Keratinocyte (primary cell): ENCODE measurements around the gene DUSP8. TPM values are rescaled to one million over a fixed set of nuclear protein-coding genes. Genes with fewer than 3 reads are reported as not detected.

Experiments used
- DNase-seq: peaks from one replicate; pipeline ENCODE4 v3.0.0-alpha.2; 2011; ENCODE audit warnings: low read depth, missing footprints, low spot score
- FAIRE-seq: peaks from 2 replicates; lab custom pipeline; 2011; peaks lifted over from hg19 to GRCh38; lab: Jason Lieb, UNC
- H2AFZ ChIP-seq: 2 replicates; pipeline ENCODE4 v1.6.0; 2012; ENCODE audit warnings: low read length, control low read depth, inconsistent platforms; ENCODE audit not compliant: control insufficient read depth
- H3K27ac ChIP-seq: 2 replicates; pipeline ENCODE4 v1.5.1; 2011; ENCODE audit warnings: low read length; ENCODE audit not compliant: control insufficient read depth, insufficient read depth
- H3K27me3 ChIP-seq: 3 replicates; pipeline ENCODE4 v1.6.0; 2011; ENCODE audit warnings: low read length; ENCODE audit not compliant: control insufficient read depth, insufficient read depth; ENCODE audit errors: extremely low read depth
- H3K36me3 ChIP-seq, 2 experiments: 2 replicates in 1 of 2; 3 replicates in 1 of 2; pipeline ENCODE4 v1.5.1; 2011; ENCODE audit warnings: low read length in 2 of 2, mild to moderate bottlenecking in 1 of 2; ENCODE audit not compliant: control insufficient read depth in 2 of 2, insufficient read depth in 2 of 2; ENCODE audit errors: extremely low read depth in 1 of 2
- H3K4me1 ChIP-seq: 3 replicates; pipeline ENCODE4 v1.5.1; 2011; ENCODE audit warnings: low read length; ENCODE audit not compliant: control insufficient read depth, insufficient read depth; ENCODE audit errors: extremely low read depth
- H3K4me2 ChIP-seq: 3 replicates; pipeline ENCODE4 v1.6.0; 2011; ENCODE audit warnings: low read depth, low read length; ENCODE audit not compliant: control insufficient read depth, insufficient read depth; ENCODE audit errors: extremely low read depth
- H3K4me3 ChIP-seq, 3 experiments: fragments of 200-600 bp in 1 of 3; sonication (generic) in 1 of 3; 2 replicates in 2 of 3; 3 replicates in 1 of 3; pipeline ENCODE4 v1.5.1; 2011 to 2016; ENCODE audit warnings: low read length in 3 of 3, mild to moderate bottlenecking in 3 of 3, control low read depth in 2 of 3, inconsistent platforms in 1 of 3, low read depth in 1 of 3, mixed read lengths in 1 of 3, mixed run types in 1 of 3, moderate library complexity in 1 of 3; ENCODE audit not compliant: control insufficient read depth in 2 of 3, insufficient read depth in 2 of 3; ENCODE audit errors: extremely low read depth in 1 of 3
- H3K79me2 ChIP-seq: 2 replicates; pipeline ENCODE4 v1.6.0; 2012; ENCODE audit warnings: low read length; ENCODE audit not compliant: control insufficient read depth, insufficient read depth
- H3K9ac ChIP-seq: 3 replicates; pipeline ENCODE4 v1.6.0; 2011; ENCODE audit warnings: low read length; ENCODE audit not compliant: control insufficient read depth, insufficient read depth; ENCODE audit errors: extremely low read depth
- H3K9me1 ChIP-seq: 3 replicates; pipeline ENCODE4 v1.6.0; 2011; ENCODE audit warnings: low read length; ENCODE audit not compliant: control insufficient read depth, insufficient read depth; ENCODE audit errors: extremely low read depth
- H3K9me3 ChIP-seq: 2 replicates; pipeline ENCODE4 v1.5.1; 2012; ENCODE audit warnings: low read depth, low read length; ENCODE audit not compliant: control insufficient read depth
- H4K20me1 ChIP-seq: 3 replicates; pipeline ENCODE4 v1.6.0; 2011; ENCODE audit warnings: low read length; ENCODE audit not compliant: control insufficient read depth, insufficient read depth; ENCODE audit errors: extremely low read depth
- EZH2 ChIP-seq: IDR thresholded peaks from one replicate; pipeline ENCODE4 v1.6.1; 2012; ENCODE audit warnings: inconsistent platforms, mild to moderate bottlenecking, low read length, moderate library complexity
- dilution Hi-C: fragments of 300-500 bp; cut with MboI; formaldehyde crosslinking; loops from one replicate; pipeline ENCODE4 v1.7.0; 2020; ENCODE audit warnings: low sequenced_read_pairs; ENCODE audit not compliant: extremely low pct_ligation_motif_present
- polyA plus RNA-seq, 5 experiments: library from polyadenylated mRNA; depleted of rRNA in 3 of 5; stranded (reverse) in 3 of 5; stranded (forward) in 1 of 5; unstranded in 1 of 5; fragments of >200 nt; gene quantifications; 1 replicate in 1 of 5; 2 replicates in 3 of 5; 3 replicates in 1 of 5; pipeline versions ENCODE4 v1.2.1 to v1.2.3, GENCODE V29; 2011 to 2012; ENCODE audit warnings: missing spikeins in 2 of 5, low read depth in 1 of 5, low replicate concordance in 1 of 5
- TF ChIP-seq, protein P1 (sequence below), 3 experiments: IDR thresholded peaks in 1 of 3; conservative IDR thresholded peaks in 1 of 3; optimal IDR thresholded peaks in 1 of 3; 2 replicates in 2 of 3; 3 replicates in 1 of 3; pipeline versions ENCODE3 to v1.5.1; 2011; ENCODE audit warnings: low read length in 3 of 3, mild to moderate bottlenecking in 3 of 3, moderate library complexity in 2 of 3, control low read depth in 1 of 3, inconsistent platforms in 1 of 3; ENCODE audit not compliant: insufficient read depth in 2 of 3; ENCODE audit errors: extremely low read depth in 1 of 3

Gene DUSP8
- polyA plus RNA-seq, 1 donor (not counting 4 experiments of a cell fraction or from before 2014, with no cell fraction given): 0.58 TPM

DNA sequence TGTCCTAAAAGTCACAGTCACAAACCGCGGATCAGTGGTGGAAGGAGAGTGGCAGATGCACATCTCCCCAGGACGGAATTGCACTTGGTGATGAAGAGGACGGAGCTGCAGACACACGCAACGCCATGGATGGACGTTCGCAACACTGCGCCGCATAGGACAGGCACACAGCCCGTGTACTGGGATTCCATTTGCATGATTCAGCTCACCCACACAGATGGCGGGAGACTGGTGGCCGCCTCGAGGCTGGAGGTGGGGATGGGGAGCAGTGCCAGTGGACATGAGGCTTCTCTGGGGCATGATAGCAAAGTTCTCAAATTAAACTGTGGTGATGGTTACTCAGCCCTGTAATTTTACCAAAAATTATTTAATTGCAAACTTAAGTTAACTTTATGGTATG is 37.4 kb downstream of the DUSP8 start:
- Histone ChIP-seq H3K4me1 (peaks cover 66% of the 10 kb centered on the region), H3K27ac (no peak overlapping the region), H3K9me3 (no peaks in the 10 kb centered on the region), H3K9ac (no peak overlapping the region), H3K79me2 (peaks cover 55% of the 10 kb centered on the region), H3K36me3 (peaks cover 3 to 4% of the 10 kb centered on the region in 2 experiments), H2AFZ (no peak overlapping the region), H3K27me3 (no peaks in the 10 kb centered on the region), H4K20me1 (peaks cover 28% of the 10 kb centered on the region), H3K9me1 (peaks cover 32% of the 10 kb centered on the region), H3K4me2 (peak overlapping the region; percentile 42), H3K4me3 (no peak overlapping the region)
- TF ChIP-seq, protein P1, sequence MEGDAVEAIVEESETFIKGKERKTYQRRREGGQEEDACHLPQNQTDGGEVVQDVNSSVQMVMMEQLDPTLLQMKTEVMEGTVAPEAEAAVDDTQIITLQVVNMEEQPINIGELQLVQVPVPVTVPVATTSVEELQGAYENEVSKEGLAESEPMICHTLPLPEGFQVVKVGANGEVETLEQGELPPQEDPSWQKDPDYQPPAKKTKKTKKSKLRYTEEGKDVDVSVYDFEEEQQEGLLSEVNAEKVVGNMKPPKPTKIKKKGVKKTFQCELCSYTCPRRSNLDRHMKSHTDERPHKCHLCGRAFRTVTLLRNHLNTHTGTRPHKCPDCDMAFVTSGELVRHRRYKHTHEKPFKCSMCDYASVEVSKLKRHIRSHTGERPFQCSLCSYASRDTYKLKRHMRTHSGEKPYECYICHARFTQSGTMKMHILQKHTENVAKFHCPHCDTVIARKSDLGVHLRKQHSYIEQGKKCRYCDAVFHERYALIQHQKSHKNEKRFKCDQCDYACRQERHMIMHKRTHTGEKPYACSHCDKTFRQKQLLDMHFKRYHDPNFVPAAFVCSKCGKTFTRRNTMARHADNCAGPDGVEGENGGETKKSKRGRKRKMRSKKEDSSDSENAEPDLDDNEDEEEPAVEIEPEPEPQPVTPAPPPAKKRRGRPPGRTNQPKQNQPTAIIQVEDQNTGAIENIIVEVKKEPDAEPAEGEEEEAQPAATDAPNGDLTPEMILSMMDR (optimal IDR thresholded peaks at IDR 0.05 in 1 of 3, IDR thresholded peaks at IDR 0.05 in 1 of 3, conservative IDR thresholded peaks at IDR 0.05 in 1 of 3; ENCODE audit: extremely low read depth in 1 of 3, insufficient read depth in 2 of 3, low read length in 3 of 3): no peak
- TF ChIP-seq EZH2: no peak
- DNase-seq (no peak), FAIRE-seq (no peak)
- dilution Hi-C loops: loop anchor here (10.0 kb wide), 1 partner anchor 100 kb away; no protein-coding TSS in a partner anchor

DNA sequence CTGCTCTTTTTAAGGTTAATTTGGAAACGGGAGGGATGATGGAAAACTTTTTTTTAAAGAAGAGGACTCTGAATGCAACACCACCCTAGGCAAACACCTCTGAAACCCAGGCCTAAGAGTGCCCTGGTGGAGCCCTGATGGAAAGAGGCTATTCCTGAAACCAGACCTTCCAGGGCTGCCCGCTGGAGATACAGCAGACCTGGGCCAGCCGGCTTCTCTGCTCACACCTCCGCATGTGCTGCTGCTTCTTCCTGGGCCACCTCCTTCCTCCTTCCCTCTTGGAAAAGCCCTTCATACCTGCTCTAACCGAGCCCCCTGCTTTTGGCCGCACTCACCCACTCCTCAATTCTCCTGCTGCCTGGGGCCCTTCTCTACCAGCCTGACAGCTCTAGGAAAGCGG is 37.9 kb downstream of the DUSP8 start:
- peaks cover 34% of the 10 kb centered on the region for H4K20me1 ChIP-seq
- no peaks in the 10 kb centered on the region for H3K9me3 ChIP-seq
- TF ChIP-seq EZH2: no peak
- TF ChIP-seq, protein P1 (optimal IDR thresholded peaks at IDR 0.05 in 1 of 3, IDR thresholded peaks at IDR 0.05 in 1 of 3, conservative IDR thresholded peaks at IDR 0.05 in 1 of 3; ENCODE audit: extremely low read depth in 1 of 3, insufficient read depth in 2 of 3, low read length in 3 of 3): no peak
- H3K27ac ChIP-seq: no peak overlapping the region
- FAIRE-seq (no peak), DNase-seq (no peak)
- H2AFZ ChIP-seq: no peak overlapping the region
- dilution Hi-C loops: loop anchor here (10.0 kb wide), 1 partner anchor 101 kb away; no protein-coding TSS in a partner anchor
- H3K27me3 ChIP-seq: no peaks in the 10 kb centered on the region
- H3K9me1 ChIP-seq: peaks cover 34% of the 10 kb centered on the region
- H3K4me2 ChIP-seq: peak overlapping the region; percentile 42
- H3K4me3 ChIP-seq: no peak overlapping the region
- no peak overlapping the region for H3K9ac ChIP-seq
- H3K79me2 ChIP-seq: peaks cover 60% of the 10 kb centered on the region
- peaks cover 66% of the 10 kb centered on the region for H3K4me1 ChIP-seq
- H3K36me3 ChIP-seq: peaks cover 3 to 4% of the 10 kb centered on the region in 2 experiments
